Effector memory CD8-positive, alpha-beta T cell (primary cell): ENCODE measurements around the gene CACNA1H.

Source experiments
- ATAC-seq: fragments of 150-1000 bp; cut with Tn5 transposase; replicated peaks from 2 replicates; pipeline ENCODE4 v1.10.0; 2021; ENCODE audit warnings: mild to moderate bottlenecking, moderate library complexity
- DNase-seq, 3 experiments: peaks; one replicate each; pipeline ENCODE4 v3.0.0; 2021
- H3K27ac Mint-ChIP-seq, 2 donors: one replicate each; pipeline ENCODE4 v1.8.0; 2022; ENCODE audit warnings: mild to moderate bottlenecking in 2 of 2, mixed read lengths in 2 of 2, moderate library complexity in 2 of 2
- H3K27me3 Mint-ChIP-seq, 2 donors: one replicate each; pipeline ENCODE4 v1.8.0; 2022; ENCODE audit warnings: mixed read lengths in 2 of 2
- H3K36me3 Mint-ChIP-seq: one replicate; pipeline ENCODE4 v1.8.0; 2022; ENCODE audit warnings: mild to moderate bottlenecking, moderate library complexity, mixed read lengths; ENCODE audit not compliant: insufficient read depth
- H3K4me1 Mint-ChIP-seq, 2 donors: one replicate each; pipeline ENCODE4 v1.8.0; 2022; ENCODE audit warnings: low read depth in 2 of 2, mixed read lengths in 2 of 2
- H3K4me3 Mint-ChIP-seq, 2 donors: one replicate each; pipeline ENCODE4 v1.8.0; 2022; ENCODE audit warnings: mild to moderate bottlenecking in 2 of 2, mixed read lengths in 2 of 2, moderate library complexity in 2 of 2
- H3K9me3 Mint-ChIP-seq, 2 donors: one replicate each; pipeline ENCODE4 v1.8.0; 2022; ENCODE audit warnings: mixed read lengths in 2 of 2

Gene CACNA1H

DNA sequence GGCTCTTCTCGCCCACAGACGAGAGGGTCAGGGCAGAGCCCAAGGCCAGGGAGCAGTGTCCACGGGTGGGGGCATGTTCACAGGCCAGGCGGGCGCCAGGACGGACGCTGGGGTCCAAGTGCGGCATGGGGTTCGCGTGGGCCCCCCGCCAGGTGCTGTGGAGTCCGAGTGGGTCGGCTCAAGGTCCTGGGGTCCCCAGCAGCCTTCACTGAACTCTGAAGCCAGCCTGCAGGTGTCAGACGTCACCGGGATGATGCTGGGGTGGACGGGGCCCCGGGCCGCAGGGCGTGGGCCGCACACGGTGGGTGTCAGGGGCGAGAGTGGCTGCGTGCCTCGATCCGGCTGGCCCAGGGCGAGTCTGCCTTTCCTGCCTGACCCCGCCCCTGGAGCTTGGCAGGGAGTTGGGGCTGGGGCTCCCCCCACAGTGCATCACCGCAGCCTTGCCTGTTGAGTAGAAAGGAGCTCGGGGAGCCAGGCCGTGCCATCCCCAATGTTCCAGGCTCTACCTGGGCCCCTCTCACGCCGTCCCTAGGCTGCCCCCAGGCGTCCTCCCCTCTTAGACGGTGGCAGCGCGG lies 19.0 kb downstream of the CACNA1H start:
- Mint-ChIP-seq H3K4me3 (no peak overlapping the region), H3K27ac (no peak overlapping the region), H3K27me3 (peaks cover 0 to 9% of the 10 kb centered on the region in 2 donors), H3K4me1 (no peaks in the 10 kb centered on the region), H3K9me3 (no peaks in the 10 kb centered on the region), H3K36me3 (no peaks in the 10 kb centered on the region)
- ATAC-seq: no peak
- no peak for DNase-seq

DNA sequence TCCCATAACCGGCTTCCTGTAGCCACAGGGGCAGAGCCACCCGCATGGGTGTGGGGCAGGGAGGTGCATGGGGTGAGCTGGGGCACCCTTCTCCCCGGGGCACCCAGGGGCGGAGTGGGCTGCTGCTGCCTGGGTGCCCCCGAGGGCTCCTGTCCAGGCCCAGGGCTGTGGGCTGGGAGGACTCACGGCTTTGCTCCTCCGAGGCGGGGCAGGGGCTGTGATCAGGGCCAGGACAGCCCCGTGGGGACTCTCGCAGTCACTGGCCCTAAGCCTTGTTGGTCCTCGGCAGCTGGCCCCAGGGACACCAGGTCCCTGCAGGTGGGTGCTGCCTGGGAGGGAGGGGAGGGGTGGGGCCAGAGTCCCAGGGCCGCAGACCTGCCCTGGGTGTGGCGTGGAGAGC lies 19.7 kb downstream of the CACNA1H start:
- H3K27ac Mint-ChIP-seq: no peak overlapping the region
- peaks cover 0 to 9% of the 10 kb centered on the region in 2 donors for H3K27me3 Mint-ChIP-seq
- ATAC-seq (no peak), DNase-seq (no peak)
- no peaks in the 10 kb centered on the region for H3K36me3 Mint-ChIP-seq
- H3K9me3 Mint-ChIP-seq: no peaks in the 10 kb centered on the region
- no peak overlapping the region for H3K4me3 Mint-ChIP-seq
- H3K4me1 Mint-ChIP-seq: no peaks in the 10 kb centered on the region

DNA sequence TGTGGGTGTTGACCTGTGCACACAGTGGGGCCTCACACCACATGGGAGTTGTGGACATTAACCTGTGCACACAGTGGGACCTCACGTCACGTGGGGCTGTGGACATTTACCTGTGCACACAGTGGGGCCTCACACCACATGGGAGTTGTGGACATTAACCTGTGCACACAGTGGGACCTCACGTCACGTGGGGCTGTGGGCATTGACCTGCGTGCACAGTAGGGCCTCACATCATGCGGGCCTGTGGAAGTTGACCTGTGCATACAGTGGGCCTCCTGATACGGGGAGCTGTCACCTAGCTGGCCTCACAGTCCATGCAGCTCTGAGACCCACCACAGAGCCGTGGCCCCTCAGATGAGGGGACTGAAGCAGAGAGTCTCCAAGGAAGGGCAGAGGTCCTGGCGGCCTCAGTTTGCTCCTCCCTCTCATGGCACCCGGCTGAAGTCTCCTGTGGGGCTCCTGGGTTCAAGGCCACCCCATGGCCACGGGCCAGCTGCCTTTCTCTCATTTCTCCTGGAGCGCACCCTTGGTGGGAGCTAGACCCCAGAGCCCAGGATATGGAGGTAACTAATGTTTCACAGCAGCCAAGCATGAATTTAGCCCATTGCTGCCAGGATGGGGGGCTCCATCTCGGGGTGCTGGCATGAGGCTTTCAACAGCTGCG lies 21.0 kb downstream of the CACNA1H start:
- Mint-ChIP-seq H3K27ac (no peak overlapping the region), H3K36me3 (no peaks in the 10 kb centered on the region), H3K4me3 (no peak overlapping the region), H3K9me3 (no peaks in the 10 kb centered on the region), H3K4me1 (no peaks in the 10 kb centered on the region), H3K27me3 (peaks cover 0 to 9% of the 10 kb centered on the region in 2 donors)
- DNase-seq (no peak), ATAC-seq (no peak)

DNA sequence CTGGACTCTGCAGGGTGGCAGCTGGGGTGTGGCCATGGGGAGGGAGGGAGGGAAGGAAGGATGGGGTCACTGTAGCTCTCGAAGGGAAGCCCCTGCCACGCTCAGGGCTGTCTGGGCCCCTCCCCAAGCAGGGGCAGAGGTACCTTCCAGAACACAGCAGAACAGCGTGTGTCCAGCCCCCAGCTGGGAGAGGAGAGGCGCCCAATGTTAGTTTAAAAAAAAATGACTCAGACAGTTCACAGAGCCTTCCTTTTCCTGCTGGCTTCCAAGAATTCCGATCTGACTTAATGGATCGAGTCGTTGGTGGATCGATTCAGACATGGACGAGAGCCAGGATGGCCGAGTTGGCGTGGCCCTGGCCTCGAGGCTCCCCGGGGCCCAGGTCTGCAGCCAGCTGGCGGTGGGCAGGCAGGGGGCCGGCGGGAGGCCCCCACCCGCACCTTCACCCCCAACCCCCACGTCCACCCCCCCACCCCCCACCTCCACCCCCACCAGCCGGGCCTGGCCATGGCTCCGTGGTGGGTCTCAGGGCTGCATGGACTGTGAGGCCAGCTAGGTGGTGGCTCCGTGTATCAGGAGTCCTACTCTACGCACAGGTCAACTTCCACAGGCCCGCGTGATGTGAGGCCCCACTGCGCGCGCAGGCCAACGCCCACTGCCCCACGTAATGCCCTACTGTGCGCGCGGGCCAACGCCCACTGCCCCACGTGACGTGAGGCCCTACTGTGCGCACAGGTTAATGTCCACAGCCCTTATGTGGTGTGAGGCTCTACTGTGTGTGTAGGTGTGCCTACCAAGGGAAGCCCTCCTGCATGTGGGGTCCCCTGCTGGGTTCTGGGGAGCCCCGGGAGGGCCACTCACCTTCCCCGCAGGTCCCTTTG lies 21.8 kb downstream of the CACNA1H start:
- ATAC-seq (no peak), DNase-seq (no peak)
- Mint-ChIP-seq H3K27ac (no peak overlapping the region), H3K27me3 (peaks cover 0 to 9% of the 10 kb centered on the region in 2 donors), H3K4me3 (no peak overlapping the region), H3K4me1 (no peaks in the 10 kb centered on the region), H3K36me3 (no peaks in the 10 kb centered on the region), H3K9me3 (no peaks in the 10 kb centered on the region)

DNA sequence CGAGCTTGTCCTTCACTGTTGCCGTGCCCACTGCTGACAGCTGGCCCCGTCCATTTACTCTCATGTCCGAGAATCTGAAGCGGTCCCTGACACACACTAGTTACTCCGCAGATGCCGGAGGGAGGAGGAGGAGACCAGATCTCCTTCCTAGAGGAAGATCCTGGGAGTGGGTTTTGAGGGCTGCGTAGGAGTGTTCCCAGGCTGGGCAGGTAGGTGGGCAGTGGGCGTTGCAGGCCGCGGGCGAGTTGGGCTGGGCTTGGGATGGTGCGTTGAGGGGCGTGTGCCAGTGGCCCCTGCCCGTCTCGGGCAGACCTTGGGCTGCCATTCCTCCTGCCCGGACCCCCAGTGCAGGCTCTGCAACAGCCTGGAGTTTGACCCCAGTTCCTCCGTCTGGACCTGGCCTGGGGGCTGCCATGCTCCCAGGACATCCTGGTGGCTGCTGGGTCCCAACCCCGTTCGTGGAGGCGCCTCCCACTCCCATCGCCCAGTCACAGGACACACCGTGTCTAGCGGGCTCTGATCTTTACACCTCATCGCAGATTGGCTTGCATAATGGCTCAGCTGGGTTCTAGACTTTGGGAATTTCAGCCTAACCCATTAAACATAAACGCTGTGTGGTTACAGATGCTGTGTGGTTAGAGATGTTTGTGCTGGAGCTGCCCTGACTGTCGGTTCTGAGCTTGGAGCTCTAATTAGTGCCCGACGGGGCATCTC lies 22.8 kb downstream of the CACNA1H start:
- Mint-ChIP-seq H3K9me3 (no peaks in the 10 kb centered on the region), H3K27me3 (peaks cover 0 to 2% of the 10 kb centered on the region in 2 donors), H3K4me1 (no peaks in the 10 kb centered on the region), H3K4me3 (no peak overlapping the region), H3K27ac (no peak overlapping the region), H3K36me3 (no peaks in the 10 kb centered on the region)
- DNase-seq (no peak), ATAC-seq (no peak)

DNA sequence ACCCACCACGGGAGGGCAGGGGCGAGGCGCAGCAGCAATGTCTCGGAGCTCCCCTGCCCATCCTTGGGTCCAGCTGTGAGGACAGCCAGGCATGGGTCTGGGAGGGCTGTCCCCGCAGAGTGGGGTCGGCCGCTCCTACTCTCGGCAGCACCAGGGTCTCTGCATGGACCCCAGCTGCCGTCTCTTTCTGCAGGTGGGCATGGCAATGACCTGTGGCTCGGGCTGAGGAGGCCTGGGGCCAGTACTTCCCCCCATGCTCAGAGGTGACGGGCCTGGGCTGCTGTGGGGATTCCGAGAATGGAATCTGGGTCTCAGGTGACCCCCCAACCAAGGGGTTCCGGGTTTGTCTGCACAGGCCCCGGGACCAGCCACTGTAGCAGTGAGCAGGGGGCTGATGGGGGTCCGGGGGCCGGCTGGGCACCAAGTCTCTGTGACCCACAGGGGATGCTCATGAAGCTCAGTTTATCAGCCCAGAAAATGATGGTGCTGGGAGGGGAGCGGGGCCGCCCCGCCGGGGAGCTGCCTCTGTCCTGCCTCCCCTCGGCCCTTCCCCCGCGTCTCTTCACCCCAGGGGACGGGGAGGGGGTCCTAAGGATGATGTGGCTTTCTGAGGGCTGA lies 23.5 kb downstream of the CACNA1H start:
- Mint-ChIP-seq H3K27ac (no peak overlapping the region), H3K4me1 (no peaks in the 10 kb centered on the region), H3K9me3 (no peaks in the 10 kb centered on the region), H3K4me3 (no peak overlapping the region), H3K36me3 (no peaks in the 10 kb centered on the region), H3K27me3 (no peaks in the 10 kb centered on the region)
- no peak for DNase-seq
- no peak for ATAC-seq

DNA sequence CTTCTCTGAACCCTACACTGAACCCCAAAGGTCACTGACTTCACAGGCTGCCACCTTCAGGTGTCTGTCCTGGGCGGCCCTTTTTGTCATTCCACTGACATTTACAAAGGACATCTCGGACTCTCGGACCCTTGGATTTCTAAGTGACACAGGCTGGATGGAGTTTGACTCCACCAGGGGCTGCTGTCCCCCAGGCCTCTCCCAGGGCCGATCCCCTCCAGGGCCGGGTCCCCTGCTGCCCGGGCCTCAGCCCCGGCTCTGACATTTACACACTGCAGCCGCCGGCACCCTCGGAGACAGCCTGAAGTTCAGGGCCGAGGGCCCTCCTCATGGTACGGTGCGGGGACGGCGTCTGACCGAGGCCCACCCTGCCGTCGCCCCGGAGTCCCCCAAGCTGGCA lies 24.1 kb downstream of the CACNA1H start:
- Mint-ChIP-seq H3K36me3 (no peaks in the 10 kb centered on the region), H3K4me1 (no peaks in the 10 kb centered on the region), H3K4me3 (no peak overlapping the region)

DNA sequence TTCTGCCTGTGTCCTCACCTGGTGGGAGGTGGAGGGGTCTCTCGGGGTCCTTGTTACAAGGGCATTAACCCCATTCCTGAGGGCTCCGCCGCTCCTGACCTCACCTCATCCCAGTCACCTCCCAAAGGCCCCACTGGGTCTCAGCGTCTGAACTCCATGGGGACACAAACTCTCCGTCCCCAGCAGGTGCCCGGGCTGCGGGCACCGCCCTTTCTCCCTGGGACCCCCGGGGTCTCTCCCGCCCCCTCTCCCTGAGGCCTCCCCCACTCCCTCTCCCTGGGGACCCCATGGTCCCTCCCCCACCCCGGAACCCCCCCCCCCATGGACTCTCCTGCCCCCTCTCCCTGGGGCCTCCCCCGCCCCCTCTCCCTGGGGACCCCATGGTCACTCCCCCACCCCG lies 24.8 kb downstream of the CACNA1H start:
- ATAC-seq (no peak), DNase-seq (no peak)
- no peaks in the 10 kb centered on the region for H3K4me1 Mint-ChIP-seq
- no peaks in the 10 kb centered on the region for H3K36me3 Mint-ChIP-seq
- H3K27me3 Mint-ChIP-seq: no peaks in the 10 kb centered on the region
- no peak overlapping the region for H3K4me3 Mint-ChIP-seq
- no peaks in the 10 kb centered on the region for H3K9me3 Mint-ChIP-seq
- no peak overlapping the region for H3K27ac Mint-ChIP-seq

More for the DNA sequence above, 24.1 kb downstream of the CACNA1H start:
- Mint-ChIP-seq H3K27ac (no peak overlapping the region), H3K9me3 (no peaks in the 10 kb centered on the region), H3K27me3 (no peaks in the 10 kb centered on the region)
- ATAC-seq: no peak
- no peak for DNase-seq

DNA sequence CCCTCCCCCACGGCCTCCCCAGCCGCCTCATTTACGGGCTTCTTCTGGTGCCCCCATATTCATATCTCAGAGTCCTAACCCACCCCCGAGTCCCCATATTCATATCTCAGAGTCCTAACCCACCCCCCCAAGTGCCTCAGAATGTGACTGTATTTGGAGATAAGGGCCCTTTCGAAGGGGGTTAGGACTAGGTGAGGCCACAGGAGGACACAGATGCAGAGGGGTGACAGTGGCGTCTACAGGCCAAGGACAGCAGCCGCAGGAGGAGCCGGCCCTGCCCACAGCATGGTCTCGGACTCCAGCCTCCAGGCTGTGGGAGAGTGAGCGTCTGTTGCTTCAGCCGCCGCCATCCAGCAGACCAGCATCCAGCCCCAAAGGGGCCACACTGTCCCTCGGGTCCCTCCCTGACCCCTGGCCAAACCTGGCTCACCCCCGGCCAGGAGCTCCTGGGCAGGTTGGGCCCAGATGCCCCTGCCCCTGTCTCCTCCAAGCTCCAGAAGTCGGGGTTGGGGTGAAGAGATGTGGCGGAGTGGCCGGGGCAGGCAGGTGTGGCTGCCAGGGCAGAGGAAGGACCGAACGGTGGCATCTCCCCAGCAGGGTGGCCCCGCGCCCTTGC lies 25.5 kb downstream of the CACNA1H start:
- no peak overlapping the region for H3K27ac Mint-ChIP-seq
- H3K9me3 Mint-ChIP-seq: no peaks in the 10 kb centered on the region
- ATAC-seq (no peak), DNase-seq (no peak)
- H3K36me3 Mint-ChIP-seq: no peaks in the 10 kb centered on the region
- H3K4me1 Mint-ChIP-seq: no peaks in the 10 kb centered on the region
- no peak overlapping the region for H3K4me3 Mint-ChIP-seq
- H3K27me3 Mint-ChIP-seq: no peaks in the 10 kb centered on the region

DNA sequence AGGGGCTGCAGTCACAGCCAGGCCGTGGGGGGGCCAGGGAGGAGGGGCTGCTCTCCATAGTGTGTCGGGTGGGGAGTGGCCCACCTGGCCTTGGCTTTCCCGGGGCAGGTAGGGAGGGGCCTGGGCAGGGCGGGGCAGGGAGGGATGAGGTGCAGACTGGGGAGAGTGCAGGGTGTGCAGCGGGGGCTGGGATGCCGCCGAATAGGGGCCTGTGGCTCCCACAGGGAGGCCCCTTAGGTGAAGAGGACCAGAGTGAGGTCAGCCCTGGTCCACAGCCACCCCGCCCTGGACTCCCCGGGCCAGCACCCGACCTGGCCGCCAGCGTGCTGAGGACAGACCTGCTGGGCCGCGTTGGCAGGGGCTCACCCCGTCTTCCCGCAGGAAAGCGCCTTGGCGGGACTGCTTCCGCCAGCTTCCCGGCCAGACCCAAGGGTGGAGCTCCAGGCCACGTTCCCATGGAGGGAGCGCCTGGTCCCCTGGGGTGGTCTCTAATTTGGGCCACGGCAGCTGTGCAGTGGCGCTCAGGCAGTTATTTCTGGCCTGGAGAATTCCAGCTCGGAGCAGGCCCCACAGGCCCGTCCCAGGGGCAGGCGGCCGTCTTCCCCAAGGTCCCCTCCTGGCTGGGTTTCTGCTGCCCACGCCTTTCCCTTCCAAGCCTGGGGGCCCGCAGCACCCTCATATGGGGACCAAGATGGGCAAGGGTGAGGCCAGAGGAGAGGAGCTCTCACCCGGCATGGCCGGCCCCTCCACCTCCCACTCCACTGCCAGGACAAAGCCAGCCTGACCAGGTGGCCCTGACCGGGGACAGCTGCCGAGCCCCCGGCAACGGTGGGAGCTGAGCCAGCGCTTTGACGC lies 27.9 kb downstream of the CACNA1H start:
- Mint-ChIP-seq H3K4me1 (no peaks in the 10 kb centered on the region), H3K27ac (no peak overlapping the region), H3K9me3 (no peaks in the 10 kb centered on the region), H3K4me3 (no peak overlapping the region), H3K27me3 (no peaks in the 10 kb centered on the region), H3K36me3 (no peaks in the 10 kb centered on the region)
- DNase-seq (no peak), ATAC-seq (no peak)

DNA sequence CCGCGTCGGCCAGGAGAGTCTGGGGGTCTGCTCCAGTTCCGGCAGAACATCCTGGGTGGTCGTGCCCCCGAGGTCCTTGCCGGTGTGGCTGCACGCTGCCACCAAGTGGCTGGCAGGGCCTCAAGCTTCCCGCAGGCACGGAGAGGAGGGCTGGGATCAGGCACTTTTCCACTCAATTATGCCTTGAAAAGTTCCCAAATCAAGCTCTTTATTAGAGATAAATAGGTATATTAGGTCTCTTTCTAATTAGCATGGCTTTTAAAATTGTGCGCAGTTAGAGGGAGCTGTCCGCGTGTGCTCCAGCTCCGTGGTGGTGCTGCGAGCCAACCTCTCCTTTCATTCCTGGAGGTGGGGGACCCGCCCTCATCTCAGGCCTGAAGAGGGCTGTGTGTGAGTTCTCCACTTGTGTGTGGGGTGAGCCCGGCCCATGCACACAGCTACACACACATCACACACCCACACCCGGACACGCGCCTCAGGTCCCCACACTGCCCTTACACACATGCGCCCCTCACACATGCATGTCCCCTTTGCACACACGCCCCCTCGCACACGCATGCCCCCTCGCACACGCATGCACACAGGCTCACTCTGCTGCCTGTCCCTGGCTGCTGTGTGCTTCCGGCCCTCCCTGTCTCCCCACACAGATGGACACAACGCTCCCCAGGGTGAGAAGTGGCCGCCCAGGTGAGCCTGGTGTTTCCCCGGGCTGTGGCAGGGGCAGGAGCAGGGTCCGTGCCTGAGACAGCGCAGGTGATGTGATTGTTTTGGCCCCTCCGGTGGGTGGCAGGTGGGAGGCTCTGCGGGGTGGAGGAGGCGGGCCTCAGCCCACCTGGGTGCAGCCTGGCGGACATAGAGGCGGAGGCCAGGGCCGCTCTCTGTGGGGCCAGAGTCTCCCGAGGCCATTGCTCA lies 28.8 kb downstream of the CACNA1H start:
- Mint-ChIP-seq H3K36me3 (no peaks in the 10 kb centered on the region), H3K4me3 (no peak overlapping the region), H3K27ac (no peak overlapping the region), H3K4me1 (no peaks in the 10 kb centered on the region), H3K27me3 (no peaks in the 10 kb centered on the region), H3K9me3 (no peaks in the 10 kb centered on the region)
- no peak for ATAC-seq
- no peak for DNase-seq
